HCT116 (cell line): ENCODE results near the gene TRMT1.

ENCODE experiments used
- CEBPB ChIP-seq: IDR thresholded peaks from 2 replicates; pipeline ENCODE4 v1.6.1; 2012; ENCODE audit warnings: low read depth
- EGR1 ChIP-seq: IDR thresholded peaks from 2 replicates; pipeline ENCODE4 v1.6.1; 2012; ENCODE audit warnings: low read depth
- JUND ChIP-seq: IDR thresholded peaks from 2 replicates; pipeline ENCODE4 v1.6.1; 2012
- POLR2A ChIP-seq: IDR thresholded peaks from 2 replicates; pipeline ENCODE4 v1.7.0; 2011; ENCODE audit warnings: borderline replicate concordance; ENCODE audit not compliant: insufficient read depth, insufficient read length; ENCODE audit errors: extremely low read depth
- POLR2AphosphoS5 ChIP-seq: IDR thresholded peaks from 2 replicates; pipeline ENCODE4 v1.6.1; 2011; ENCODE audit warnings: mild to moderate bottlenecking, low read depth, low read length, moderate library complexity
- RAD21 ChIP-seq: IDR thresholded peaks from 2 replicates; pipeline ENCODE4 v1.6.1; 2012; ENCODE audit warnings: low read depth, mild to moderate bottlenecking
- TCF7L2 ChIP-seq: IDR thresholded peaks from 2 replicates; pipeline ENCODE4 v1.7.0; 2011; ENCODE audit warnings: borderline replicate concordance, inconsistent platforms; ENCODE audit not compliant: insufficient read depth, insufficient read length; ENCODE audit errors: extremely low read depth
- YY1 ChIP-seq: IDR thresholded peaks from 2 replicates; pipeline ENCODE4 v1.6.1; 2011; ENCODE audit warnings: low read length, low read depth, moderate library complexity, mild to moderate bottlenecking; ENCODE audit not compliant: insufficient replicate concordance; ENCODE audit errors: extremely low read depth
- ZNF274 ChIP-seq: fragments of 200-500 bp; sonication (Bioruptor generic); IDR thresholded peaks from 2 replicates; pipeline ENCODE4 v1.6.1; 2014; ENCODE audit warnings: mild to moderate bottlenecking, low read depth, low read length, inconsistent platforms
- TF ChIP-seq, protein P1 (sequence below), 3 experiments: fragments of 200-600 bp in 1 of 3; sonication (generic) in 1 of 3; IDR thresholded peaks in 2 of 3; conservative IDR thresholded peaks in 1 of 3; 2 replicates each; pipeline ENCODE4 v1.5.1; 2012 to 2017; ENCODE audit warnings: low read depth in 2 of 3, low read length in 2 of 3, antibody characterized with exemption in 1 of 3, borderline replicate concordance in 1 of 3, control low read depth in 1 of 3, mild to moderate bottlenecking in 1 of 3, mixed read lengths in 1 of 3, mixed run types in 1 of 3, moderate library complexity in 1 of 3; ENCODE audit not compliant: insufficient read depth in 1 of 3
- TF ChIP-seq, protein P2 (sequence below): IDR thresholded peaks from 2 replicates; pipeline ENCODE4 v1.6.1; 2011; ENCODE audit warnings: mild to moderate bottlenecking, low read length, moderate library complexity; ENCODE audit not compliant: insufficient replicate concordance; ENCODE audit errors: extremely low read depth

DNA sequence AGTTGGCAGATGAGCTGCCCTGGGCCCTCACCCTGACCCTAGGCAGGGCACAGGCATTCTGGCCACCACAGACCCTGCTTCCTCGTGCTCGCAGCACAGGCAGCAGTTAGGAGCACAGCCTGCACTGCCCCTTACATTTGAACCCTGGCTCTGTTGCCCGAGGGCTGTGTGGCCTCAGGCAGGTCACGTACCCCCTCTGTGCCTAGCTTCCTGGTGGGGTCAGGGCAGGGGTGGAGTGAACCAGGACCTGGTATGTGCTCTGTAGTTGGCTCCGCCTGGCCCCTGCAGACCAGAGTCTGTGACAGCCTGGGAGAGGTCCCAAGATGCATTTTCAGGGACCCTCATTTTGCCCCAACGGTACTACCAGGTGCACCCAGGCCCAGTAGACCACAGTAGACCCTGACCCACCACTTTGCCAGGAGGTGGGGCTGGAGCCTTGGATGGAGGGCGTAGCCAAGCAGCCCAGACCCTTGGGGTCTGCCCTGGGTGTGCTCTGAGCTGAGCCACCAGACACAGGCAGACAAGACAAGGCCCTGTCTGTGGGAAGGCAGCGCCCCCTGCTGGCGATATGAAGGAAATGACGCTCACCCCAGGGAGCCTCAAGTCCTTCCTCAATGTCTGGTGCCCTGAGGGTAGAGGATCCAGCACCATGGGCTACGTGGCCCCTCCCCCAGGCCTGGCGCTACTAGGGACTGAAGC, 23.0 kb downstream of the TRMT1 start:
- TF ChIP-seq, protein P1, sequence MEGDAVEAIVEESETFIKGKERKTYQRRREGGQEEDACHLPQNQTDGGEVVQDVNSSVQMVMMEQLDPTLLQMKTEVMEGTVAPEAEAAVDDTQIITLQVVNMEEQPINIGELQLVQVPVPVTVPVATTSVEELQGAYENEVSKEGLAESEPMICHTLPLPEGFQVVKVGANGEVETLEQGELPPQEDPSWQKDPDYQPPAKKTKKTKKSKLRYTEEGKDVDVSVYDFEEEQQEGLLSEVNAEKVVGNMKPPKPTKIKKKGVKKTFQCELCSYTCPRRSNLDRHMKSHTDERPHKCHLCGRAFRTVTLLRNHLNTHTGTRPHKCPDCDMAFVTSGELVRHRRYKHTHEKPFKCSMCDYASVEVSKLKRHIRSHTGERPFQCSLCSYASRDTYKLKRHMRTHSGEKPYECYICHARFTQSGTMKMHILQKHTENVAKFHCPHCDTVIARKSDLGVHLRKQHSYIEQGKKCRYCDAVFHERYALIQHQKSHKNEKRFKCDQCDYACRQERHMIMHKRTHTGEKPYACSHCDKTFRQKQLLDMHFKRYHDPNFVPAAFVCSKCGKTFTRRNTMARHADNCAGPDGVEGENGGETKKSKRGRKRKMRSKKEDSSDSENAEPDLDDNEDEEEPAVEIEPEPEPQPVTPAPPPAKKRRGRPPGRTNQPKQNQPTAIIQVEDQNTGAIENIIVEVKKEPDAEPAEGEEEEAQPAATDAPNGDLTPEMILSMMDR (IDR thresholded peaks at IDR 0.05 in 2 of 3, conservative IDR thresholded peaks at IDR 0.05 in 1 of 3; ENCODE audit: borderline replicate concordance in 1 of 3, insufficient read depth in 1 of 3, low read depth in 2 of 3, low read length in 2 of 3), result peak; percentile 84 to 94 (median 92)
- TF ChIP-seq ZNF274 (no peak), POLR2A (no peak), JUND (no peak), TCF7L2 (no peak), EGR1 (no peak), POLR2AphosphoS5 (no peak), RAD21 (peak; percentile 99), CEBPB (no peak), YY1 (peak; percentile 52)
- TF ChIP-seq, protein P2, sequence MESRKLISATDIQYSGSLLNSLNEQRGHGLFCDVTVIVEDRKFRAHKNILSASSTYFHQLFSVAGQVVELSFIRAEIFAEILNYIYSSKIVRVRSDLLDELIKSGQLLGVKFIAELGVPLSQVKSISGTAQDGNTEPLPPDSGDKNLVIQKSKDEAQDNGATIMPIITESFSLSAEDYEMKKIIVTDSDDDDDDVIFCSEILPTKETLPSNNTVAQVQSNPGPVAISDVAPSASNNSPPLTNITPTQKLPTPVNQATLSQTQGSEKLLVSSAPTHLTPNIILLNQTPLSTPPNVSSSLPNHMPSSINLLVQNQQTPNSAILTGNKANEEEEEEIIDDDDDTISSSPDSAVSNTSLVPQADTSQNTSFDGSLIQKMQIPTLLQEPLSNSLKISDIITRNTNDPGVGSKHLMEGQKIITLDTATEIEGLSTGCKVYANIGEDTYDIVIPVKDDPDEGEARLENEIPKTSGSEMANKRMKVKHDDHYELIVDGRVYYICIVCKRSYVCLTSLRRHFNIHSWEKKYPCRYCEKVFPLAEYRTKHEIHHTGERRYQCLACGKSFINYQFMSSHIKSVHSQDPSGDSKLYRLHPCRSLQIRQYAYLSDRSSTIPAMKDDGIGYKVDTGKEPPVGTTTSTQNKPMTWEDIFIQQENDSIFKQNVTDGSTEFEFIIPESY, result no peak
